GM10248 (cell line): ENCODE measurements around the gene MCTP1.

ENCODE experiments used
- CTCF ChIA-PET: fragments of 300-600 bp; sonication (Branson Sonifier 250); formaldehyde crosslinking; extraction: SDS; loops from one replicate; lab custom pipeline; 2021; ENCODE audit warnings: antibody characterized with exemption; lab: Yijun Ruan, JAX
- POLR2A ChIA-PET: fragments of 350-650 bp; sonication (Branson Sonifier 250); formaldehyde crosslinking; extraction: SDS; loops from one replicate; lab custom pipeline; 2020; ENCODE audit warnings: antibody characterized with exemption; lab: Yijun Ruan, JAX
- DNase-seq: peaks from one replicate; pipeline ENCODE4 v3.0.0; 2012; ENCODE audit errors: extremely low spot score
- TF ChIP-seq, protein P1 (sequence below): IDR thresholded peaks from 2 replicates; pipeline ENCODE4 v1.5.1; 2012; ENCODE audit warnings: mild to moderate bottlenecking, low read depth; ENCODE audit errors: extremely low read depth, missing control alignments, control extremely low read depth

Gene MCTP1

GRCh38 chr5:95241635-95242034 is 43.3 kb downstream of the MCTP1 start:
- TF ChIP-seq, protein P1, sequence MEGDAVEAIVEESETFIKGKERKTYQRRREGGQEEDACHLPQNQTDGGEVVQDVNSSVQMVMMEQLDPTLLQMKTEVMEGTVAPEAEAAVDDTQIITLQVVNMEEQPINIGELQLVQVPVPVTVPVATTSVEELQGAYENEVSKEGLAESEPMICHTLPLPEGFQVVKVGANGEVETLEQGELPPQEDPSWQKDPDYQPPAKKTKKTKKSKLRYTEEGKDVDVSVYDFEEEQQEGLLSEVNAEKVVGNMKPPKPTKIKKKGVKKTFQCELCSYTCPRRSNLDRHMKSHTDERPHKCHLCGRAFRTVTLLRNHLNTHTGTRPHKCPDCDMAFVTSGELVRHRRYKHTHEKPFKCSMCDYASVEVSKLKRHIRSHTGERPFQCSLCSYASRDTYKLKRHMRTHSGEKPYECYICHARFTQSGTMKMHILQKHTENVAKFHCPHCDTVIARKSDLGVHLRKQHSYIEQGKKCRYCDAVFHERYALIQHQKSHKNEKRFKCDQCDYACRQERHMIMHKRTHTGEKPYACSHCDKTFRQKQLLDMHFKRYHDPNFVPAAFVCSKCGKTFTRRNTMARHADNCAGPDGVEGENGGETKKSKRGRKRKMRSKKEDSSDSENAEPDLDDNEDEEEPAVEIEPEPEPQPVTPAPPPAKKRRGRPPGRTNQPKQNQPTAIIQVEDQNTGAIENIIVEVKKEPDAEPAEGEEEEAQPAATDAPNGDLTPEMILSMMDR, result no peak
- peak; percentile 60 for DNase-seq
- CTCF ChIA-PET, result interaction anchor here (1.0 to 2.0 kb wide), 4 partner anchors 9 to 274 kb away, joined by 3 to 7 read pairs (median 3); no protein-coding TSS in a partner anchor
- POLR2A ChIA-PET, result no interaction called here

GRCh38 chr5:95241161-95241560 is 43.7 kb downstream of the MCTP1 start:
- ChIA-PET CTCF (interaction anchor here (1.0 to 2.0 kb wide), 4 partner anchors 9 to 273 kb away, joined by 3 to 7 read pairs (median 3); no protein-coding TSS in a partner anchor), POLR2A (no interaction called here)

GRCh38 chr5:95238560-95239325 is 46.2 kb downstream of the MCTP1 start:
- TF ChIP-seq, protein P1, result peak; percentile 41
- ChIA-PET CTCF (interaction anchor here (0.9 to 1.0 kb wide), 2 partner anchors 14 to 270 kb away, joined by 3 to 4 read pairs; no protein-coding TSS in a partner anchor), POLR2A (no interaction called here)
- no peak for DNase-seq

More at GRCh38 chr5:95241161-95241560, 43.7 kb downstream of the MCTP1 start:
- TF ChIP-seq, protein P1, result no peak
- no peak for DNase-seq

DNA sequence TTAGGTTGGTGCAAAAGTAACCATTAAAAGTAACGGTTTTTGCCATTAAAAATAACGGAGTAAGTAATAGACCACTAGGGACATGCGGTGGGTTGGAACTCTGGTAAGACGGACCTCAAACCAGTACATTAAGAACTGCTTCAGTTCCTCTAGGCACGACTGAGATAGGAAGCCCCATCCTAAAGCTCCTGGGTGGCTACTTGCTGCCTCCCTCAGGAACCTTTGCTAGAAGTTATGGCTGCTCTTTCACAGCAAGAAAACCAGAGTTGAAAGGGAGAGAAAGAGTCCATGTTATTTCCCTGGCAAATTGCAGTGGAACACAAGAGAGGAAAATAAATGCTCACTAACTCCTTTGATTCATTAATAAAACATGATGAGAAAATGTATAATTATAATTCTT is 47.6 kb downstream of the MCTP1 start:
- TF ChIP-seq, protein P1, result no peak
- ChIA-PET CTCF (interaction anchor here (0.8 to 2.4 kb wide), 3 partner anchors 8 to 269 kb away, joined by 3 to 13 read pairs (median 3); no protein-coding TSS in a partner anchor), POLR2A (no interaction called here)
- DNase-seq, result no peak

DNA sequence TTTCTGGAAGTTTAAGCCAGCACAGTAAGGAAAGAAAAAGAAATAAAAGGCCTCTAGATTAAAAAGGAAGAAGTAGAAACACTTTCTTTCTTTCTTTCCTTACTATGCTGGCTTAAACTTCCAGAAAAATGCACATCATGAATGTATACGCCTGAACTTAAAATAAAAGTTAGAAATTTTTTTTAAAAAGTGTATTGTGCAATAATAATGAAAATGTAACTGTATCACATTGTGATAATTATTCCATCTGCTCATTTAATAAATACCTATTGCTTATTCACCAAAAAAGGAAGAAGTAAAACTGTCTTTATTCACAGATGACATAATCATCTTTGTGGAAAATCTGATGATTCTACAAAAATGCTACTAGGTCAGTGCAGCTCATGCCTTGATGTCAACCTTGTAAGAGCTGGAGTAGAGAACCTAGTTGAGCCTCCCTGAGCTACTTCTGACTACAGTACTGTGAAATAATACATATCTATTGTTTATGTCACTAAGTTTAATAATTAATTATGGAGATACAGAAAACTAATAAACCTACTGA is 49.4 kb downstream of the MCTP1 start:
- TF ChIP-seq, protein P1, result no peak
- POLR2A ChIA-PET, result no interaction called here
- no peak for DNase-seq
- CTCF ChIA-PET, result interaction anchor here (1.2 to 2.4 kb wide), 2 partner anchors 8 to 267 kb away, joined by 4 to 13 read pairs; no protein-coding TSS in a partner anchor

GRCh38 chr5:95229646-95230045 is 55.2 kb downstream of the MCTP1 start:
- CTCF ChIA-PET, result no interaction called here
- TF ChIP-seq, protein P1, result no peak
- POLR2A ChIA-PET, result no interaction called here
- no peak for DNase-seq
